ENCODE measurements around the gene LCE5A. TPM values are rescaled to one million over a fixed set of nuclear protein-coding genes. Genes with fewer than 3 reads are reported as not detected.

The LCE5A gene
- polyA plus RNA-seq, 1 donor (not counting 4 experiments of a cell fraction or from before 2014, with no cell fraction given): not detected

GRCh38 chr1:152462636-152463035 lies 48.0 kb upstream of the LCE5A start:
- peaks cover 6% of the 10 kb centered on the region for H3K4me1 ChIP-seq (ENCODE audit: control insufficient read depth, extremely low read depth, insufficient read depth, low read length)
- no peak for TF ChIP-seq CTCF (optimal IDR thresholded peaks at IDR 0.05 in 1 of 3, IDR thresholded peaks at IDR 0.05 in 1 of 3, conservative IDR thresholded peaks at IDR 0.05 in 1 of 3; ENCODE audit: extremely low read depth in 1 of 3, insufficient read depth in 2 of 3, low read length in 3 of 3)
- no peak for TF ChIP-seq EZH2 (IDR thresholded peaks at IDR 0.05; ENCODE audit: low read length)
- peaks cover 5% of the 10 kb centered on the region for H3K9me1 ChIP-seq (ENCODE audit: control insufficient read depth, extremely low read depth, insufficient read depth, low read length)
- DNase-seq (ENCODE audit: low read depth, low spot score) (no peak), FAIRE-seq (no peak)
- no peaks in the 10 kb centered on the region for H3K9me3 ChIP-seq (ENCODE audit: control insufficient read depth, low read depth, low read length)
- no peak overlapping the region for H3K4me3 ChIP-seq (ENCODE audit: control insufficient read depth in 2 of 3, extremely low read depth in 1 of 3, insufficient read depth in 2 of 3, low read depth in 1 of 3, low read length in 3 of 3)
- H2AFZ ChIP-seq (ENCODE audit: control insufficient read depth, low read length): no peak overlapping the region
- H3K9ac ChIP-seq (ENCODE audit: control insufficient read depth, extremely low read depth, insufficient read depth, low read length): no peak overlapping the region
- no peak overlapping the region for H3K4me2 ChIP-seq (ENCODE audit: control insufficient read depth, extremely low read depth, insufficient read depth, low read depth, low read length)
- H4K20me1 ChIP-seq (ENCODE audit: control insufficient read depth, extremely low read depth, insufficient read depth, low read length): no peaks in the 10 kb centered on the region
- dilution Hi-C loops (cut with MboI; ENCODE audit: extremely low pct_ligation_motif_present, low sequenced_read_pairs): no loop called here
- no peaks in the 10 kb centered on the region for H3K79me2 ChIP-seq (ENCODE audit: control insufficient read depth, insufficient read depth, low read length)
- no peaks in the 10 kb centered on the region for H3K27me3 ChIP-seq (ENCODE audit: control insufficient read depth, extremely low read depth, insufficient read depth, low read length)
- no peaks in the 10 kb centered on the region for H3K36me3 ChIP-seq (ENCODE audit: control insufficient read depth in 2 of 2, extremely low read depth in 1 of 2, insufficient read depth in 2 of 2, low read length in 2 of 2)
- no peak overlapping the region for H3K27ac ChIP-seq (ENCODE audit: control insufficient read depth, insufficient read depth, low read length)

- H3K36me3 ChIP-seq (ENCODE audit: control insufficient read depth in 2 of 2, extremely low read depth in 1 of 2, insufficient read depth in 2 of 2, low read length in 2 of 2): no peaks in the 10 kb centered on the region
- TF ChIP-seq CTCF (optimal IDR thresholded peaks at IDR 0.05 in 1 of 3, IDR thresholded peaks at IDR 0.05 in 1 of 3, conservative IDR thresholded peaks at IDR 0.05 in 1 of 3; ENCODE audit: extremely low read depth in 1 of 3, insufficient read depth in 2 of 3, low read length in 3 of 3) (no peak), EZH2 (IDR thresholded peaks at IDR 0.05; ENCODE audit: low read length) (no peak)
- no peak overlapping the region for H3K9ac ChIP-seq (ENCODE audit: control insufficient read depth, extremely low read depth, insufficient read depth, low read length)
- no peak overlapping the region for H3K4me3 ChIP-seq (ENCODE audit: control insufficient read depth in 2 of 3, extremely low read depth in 1 of 3, insufficient read depth in 2 of 3, low read depth in 1 of 3, low read length in 3 of 3)
- H3K9me3 ChIP-seq (ENCODE audit: control insufficient read depth, low read depth, low read length): no peaks in the 10 kb centered on the region
- no peak overlapping the region for H2AFZ ChIP-seq (ENCODE audit: control insufficient read depth, low read length)
- no peaks in the 10 kb centered on the region for H4K20me1 ChIP-seq (ENCODE audit: control insufficient read depth, extremely low read depth, insufficient read depth, low read length)
- no peak for DNase-seq (ENCODE audit: low read depth, low spot score)
- dilution Hi-C loops (cut with MboI; ENCODE audit: extremely low pct_ligation_motif_present, low sequenced_read_pairs): no loop called here
- no peaks in the 10 kb centered on the region for H3K27me3 ChIP-seq (ENCODE audit: control insufficient read depth, extremely low read depth, insufficient read depth, low read length)
- H3K27ac ChIP-seq (ENCODE audit: control insufficient read depth, insufficient read depth, low read length): no peak overlapping the region
- no peak overlapping the region for H3K4me2 ChIP-seq (ENCODE audit: control insufficient read depth, extremely low read depth, insufficient read depth, low read depth, low read length)
- H3K79me2 ChIP-seq (ENCODE audit: control insufficient read depth, insufficient read depth, low read length): no peaks in the 10 kb centered on the region
- H3K4me1 ChIP-seq (ENCODE audit: control insufficient read depth, extremely low read depth, insufficient read depth, low read length): no peaks in the 10 kb centered on the region
- no peak for FAIRE-seq
- H3K9me1 ChIP-seq (ENCODE audit: control insufficient read depth, extremely low read depth, insufficient read depth, low read length): no peaks in the 10 kb centered on the region
These were observed 44.4 kb upstream of the LCE5A start for GRCh38 chr1:152466217-152466616.
